Ovary (tissue), 3 donors: Measurements from ENCODE around the gene SUSD6.

ENCODE experiments used
- CTCF ChIP-seq, 3 donors: fragments of 450-650 bp in 2 of 3; fragments of 200-600 bp in 1 of 3; IDR thresholded peaks; one replicate each; pipeline versions ENCODE4 v1.5.1 to v1.8.0; 2016 to 2022; ENCODE audit warnings: antibody characterized with exemption in 3 of 3, mild to moderate bottlenecking in 1 of 3
- POLR2A ChIP-seq: fragments of 450-650 bp; IDR thresholded peaks from one replicate; pipeline ENCODE4 v1.6.1; 2017; ENCODE audit warnings: antibody characterized with exemption, mild to moderate bottlenecking, moderate library complexity
- donor health status: DM: no; HTN: no; CAD: no.

DNA sequence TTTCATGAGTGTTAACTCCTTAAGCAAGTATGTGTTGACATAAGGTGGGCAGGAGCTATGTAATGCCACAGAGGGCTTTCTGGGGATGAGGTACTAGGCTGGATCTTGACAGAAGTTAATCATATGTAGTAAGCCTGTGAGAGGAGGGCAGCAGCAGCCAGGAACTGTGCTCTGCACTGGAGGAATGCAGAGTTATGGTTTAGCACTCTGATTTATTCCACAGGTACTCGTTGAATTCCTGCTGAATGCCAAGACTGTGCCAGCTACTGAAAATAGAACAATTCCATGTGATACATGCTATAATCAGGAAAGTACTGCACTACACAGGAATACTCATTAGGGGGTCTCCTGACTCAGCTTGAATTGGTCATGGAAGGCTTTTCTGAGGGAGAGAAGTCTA lies 58.7 kb downstream of the SUSD6 start:
- TF ChIP-seq CTCF (IDR thresholded peaks at IDR 0.05) = no peak
- no peak for TF ChIP-seq POLR2A
